Keratinocyte (primary cell): Measurements from ENCODE around the gene SETD2. TPM values are rescaled to one million over a fixed set of nuclear protein-coding genes. Genes with fewer than 3 reads are reported as not detected.

Experiments
- DNase-seq: peaks from one replicate; pipeline ENCODE4 v3.0.0-alpha.2; 2011; ENCODE audit warnings: low read depth, missing footprints, low spot score
- FAIRE-seq: peaks from 2 replicates; lab custom pipeline; 2011; peaks lifted over from hg19 to GRCh38; lab: Jason Lieb, UNC
- H2AFZ ChIP-seq: 2 replicates; pipeline ENCODE4 v1.6.0; 2012; ENCODE audit warnings: low read length, control low read depth, inconsistent platforms; ENCODE audit not compliant: control insufficient read depth
- H3K27ac ChIP-seq: 2 replicates; pipeline ENCODE4 v1.5.1; 2011; ENCODE audit warnings: low read length; ENCODE audit not compliant: control insufficient read depth, insufficient read depth
- H3K27me3 ChIP-seq: 3 replicates; pipeline ENCODE4 v1.6.0; 2011; ENCODE audit warnings: low read length; ENCODE audit not compliant: control insufficient read depth, insufficient read depth; ENCODE audit errors: extremely low read depth
- H3K36me3 ChIP-seq, 2 experiments: 2 replicates in 1 of 2; 3 replicates in 1 of 2; pipeline ENCODE4 v1.5.1; 2011; ENCODE audit warnings: low read length in 2 of 2, mild to moderate bottlenecking in 1 of 2; ENCODE audit not compliant: control insufficient read depth in 2 of 2, insufficient read depth in 2 of 2; ENCODE audit errors: extremely low read depth in 1 of 2
- H3K4me1 ChIP-seq: 3 replicates; pipeline ENCODE4 v1.5.1; 2011; ENCODE audit warnings: low read length; ENCODE audit not compliant: control insufficient read depth, insufficient read depth; ENCODE audit errors: extremely low read depth
- H3K4me2 ChIP-seq: 3 replicates; pipeline ENCODE4 v1.6.0; 2011; ENCODE audit warnings: low read depth, low read length; ENCODE audit not compliant: control insufficient read depth, insufficient read depth; ENCODE audit errors: extremely low read depth
- H3K4me3 ChIP-seq, 3 experiments: fragments of 200-600 bp in 1 of 3; sonication (generic) in 1 of 3; 2 replicates in 2 of 3; 3 replicates in 1 of 3; pipeline ENCODE4 v1.5.1; 2011 to 2016; ENCODE audit warnings: low read length in 3 of 3, mild to moderate bottlenecking in 3 of 3, control low read depth in 2 of 3, inconsistent platforms in 1 of 3, low read depth in 1 of 3, mixed read lengths in 1 of 3, mixed run types in 1 of 3, moderate library complexity in 1 of 3; ENCODE audit not compliant: control insufficient read depth in 2 of 3, insufficient read depth in 2 of 3; ENCODE audit errors: extremely low read depth in 1 of 3
- H3K79me2 ChIP-seq: 2 replicates; pipeline ENCODE4 v1.6.0; 2012; ENCODE audit warnings: low read length; ENCODE audit not compliant: control insufficient read depth, insufficient read depth
- H3K9ac ChIP-seq: 3 replicates; pipeline ENCODE4 v1.6.0; 2011; ENCODE audit warnings: low read length; ENCODE audit not compliant: control insufficient read depth, insufficient read depth; ENCODE audit errors: extremely low read depth
- H3K9me1 ChIP-seq: 3 replicates; pipeline ENCODE4 v1.6.0; 2011; ENCODE audit warnings: low read length; ENCODE audit not compliant: control insufficient read depth, insufficient read depth; ENCODE audit errors: extremely low read depth
- H3K9me3 ChIP-seq: 2 replicates; pipeline ENCODE4 v1.5.1; 2012; ENCODE audit warnings: low read depth, low read length; ENCODE audit not compliant: control insufficient read depth
- H4K20me1 ChIP-seq: 3 replicates; pipeline ENCODE4 v1.6.0; 2011; ENCODE audit warnings: low read length; ENCODE audit not compliant: control insufficient read depth, insufficient read depth; ENCODE audit errors: extremely low read depth
- CTCF ChIP-seq, 3 experiments: IDR thresholded peaks in 1 of 3; conservative IDR thresholded peaks in 1 of 3; optimal IDR thresholded peaks in 1 of 3; 2 replicates in 2 of 3; 3 replicates in 1 of 3; pipeline versions ENCODE3 to v1.5.1; 2011; ENCODE audit warnings: low read length in 3 of 3, mild to moderate bottlenecking in 3 of 3, moderate library complexity in 2 of 3, control low read depth in 1 of 3, inconsistent platforms in 1 of 3; ENCODE audit not compliant: insufficient read depth in 2 of 3; ENCODE audit errors: extremely low read depth in 1 of 3
- EZH2 ChIP-seq: IDR thresholded peaks from one replicate; pipeline ENCODE4 v1.6.1; 2012; ENCODE audit warnings: inconsistent platforms, mild to moderate bottlenecking, low read length, moderate library complexity
- dilution Hi-C: fragments of 300-500 bp; cut with MboI; formaldehyde crosslinking; loops from one replicate; pipeline ENCODE4 v1.7.0; 2020; ENCODE audit warnings: low sequenced_read_pairs; ENCODE audit not compliant: extremely low pct_ligation_motif_present
- polyA plus RNA-seq, 5 experiments: library from polyadenylated mRNA; depleted of rRNA in 3 of 5; stranded (reverse) in 3 of 5; stranded (forward) in 1 of 5; unstranded in 1 of 5; fragments of >200 nt; gene quantifications; 1 replicate in 1 of 5; 2 replicates in 3 of 5; 3 replicates in 1 of 5; pipeline versions ENCODE4 v1.2.1 to v1.2.3, GENCODE V29; 2011 to 2012; ENCODE audit warnings: missing spikeins in 2 of 5, low read depth in 1 of 5, low replicate concordance in 1 of 5

Gene SETD2
- polyA plus RNA-seq, 1 donor (not counting 4 experiments of a cell fraction or from before 2014, with no cell fraction given): 23.3 TPM

GRCh38 chr3:47054412-47054811 lies 109.5 kb downstream of the SETD2 start:
- Histone ChIP-seq H3K27ac (no peak overlapping the region), H3K9me1 (no peaks in the 10 kb centered on the region), H2AFZ (no peak overlapping the region), H4K20me1 (no peaks in the 10 kb centered on the region), H3K9ac (no peak overlapping the region), H3K4me3 (no peak overlapping the region), H3K4me1 (no peaks in the 10 kb centered on the region), H3K4me2 (no peak overlapping the region), H3K36me3 (peaks cover 6 to 11% of the 10 kb centered on the region in 2 experiments), H3K79me2 (peaks cover 26% of the 10 kb centered on the region), H3K9me3 (no peaks in the 10 kb centered on the region), H3K27me3 (no peaks in the 10 kb centered on the region)
- TF ChIP-seq EZH2 (no peak), CTCF (optimal IDR thresholded peaks at IDR 0.05 in 1 of 3, IDR thresholded peaks at IDR 0.05 in 1 of 3, conservative IDR thresholded peaks at IDR 0.05 in 1 of 3; ENCODE audit: extremely low read depth in 1 of 3, insufficient read depth in 2 of 3, low read length in 3 of 3) (no peak)
- FAIRE-seq (no peak), DNase-seq (no peak)
- dilution Hi-C loops: no loop called here

- no peaks in the 10 kb centered on the region for H3K9me3 ChIP-seq
- no peaks in the 10 kb centered on the region for H4K20me1 ChIP-seq
- dilution Hi-C loops: no loop called here
These were observed 116.2 kb downstream of the SETD2 start for GRCh38 chr3:47047673-47048072.

More at GRCh38 chr3:47047673-47048072, 116.2 kb downstream of the SETD2 start:
- no peaks in the 10 kb centered on the region for H3K9me1 ChIP-seq
- H3K4me1 ChIP-seq: no peaks in the 10 kb centered on the region
- TF ChIP-seq EZH2: no peak
- TF ChIP-seq CTCF (optimal IDR thresholded peaks at IDR 0.05 in 1 of 3, IDR thresholded peaks at IDR 0.05 in 1 of 3, conservative IDR thresholded peaks at IDR 0.05 in 1 of 3; ENCODE audit: extremely low read depth in 1 of 3, insufficient read depth in 2 of 3, low read length in 3 of 3): no peak
- no peak overlapping the region for H3K4me3 ChIP-seq
- H3K27me3 ChIP-seq: no peaks in the 10 kb centered on the region
- no peak for DNase-seq
- H3K27ac ChIP-seq: no peak overlapping the region
- H2AFZ ChIP-seq: no peak overlapping the region
- H3K9ac ChIP-seq: no peak overlapping the region
- no peak for FAIRE-seq
- peaks cover 13% of the 10 kb centered on the region for H3K79me2 ChIP-seq
- peaks cover 1 to 6% of the 10 kb centered on the region in 2 experiments for H3K36me3 ChIP-seq
- H3K4me2 ChIP-seq: no peak overlapping the region
